Activated B cell treated with CpG ODN at 0.5 μM for 24 hours (primary cell): ENCODE data around the gene DLGAP1. TPM values are rescaled to one million over a fixed set of nuclear protein-coding genes. Genes with fewer than 3 reads are reported as not detected.

Experiments used
- ATAC-seq: fragments of 200-7000 bp; cut with Tn5 transposase; one replicate; pipeline ENCODE4 v1.10.0; 2021; ENCODE audit warnings: low read depth, mild to moderate bottlenecking, moderate library complexity
- CTCF ChIA-PET: fragments of 350-600 bp; sonication (Branson Sonifier 250); formaldehyde crosslinking; loops from one replicate; lab custom pipeline; 2021; ENCODE audit warnings: antibody characterized with exemption; lab: Charles Lee
- POLR2A ChIA-PET: fragments of 350-600 bp; sonication (Branson Sonifier 250); formaldehyde crosslinking; loops from one replicate; lab custom pipeline; 2021; ENCODE audit warnings: antibody characterized with exemption; lab: Charles Lee
- DNase-seq: peaks from one replicate; pipeline ENCODE4 v3.0.0; 2022
- H3K27ac Mint-ChIP-seq: one replicate; pipeline ENCODE4 v1.8.0; 2020; ENCODE audit warnings: mixed read lengths
- H3K27me3 Mint-ChIP-seq: one replicate; pipeline ENCODE4 v1.8.0; 2021; ENCODE audit warnings: mixed read lengths
- H3K36me3 Mint-ChIP-seq: one replicate; pipeline ENCODE4 v1.8.0; 2021; ENCODE audit warnings: low read depth, mixed read lengths
- H3K4me1 Mint-ChIP-seq: one replicate; pipeline ENCODE4 v1.8.0; 2021; ENCODE audit warnings: mixed read lengths
- H3K4me3 Mint-ChIP-seq: one replicate; pipeline ENCODE4 v1.8.0; 2020; ENCODE audit warnings: mild to moderate bottlenecking, mixed read lengths
- H3K9me3 Mint-ChIP-seq: one replicate; pipeline ENCODE4 v1.8.0; 2020; ENCODE audit warnings: mixed read lengths
- CTCF ChIP-seq: fragments of 200-600 bp; IDR thresholded peaks from one replicate; pipeline ENCODE4 v1.8.0; 2022; ENCODE audit warnings: antibody characterized with exemption, mild to moderate bottlenecking
- intact Hi-C: fragments of 100-400 bp; cut with micrococcal nuclease; formaldehyde crosslinking; loops from one replicate; pipeline ENCODE4 v1.15.1; 2024
- total RNA-seq: library from RNA; stranded (reverse); gene quantifications from 2 replicates; pipeline ENCODE4 v1.2.3, GENCODE V29; 2022

The DLGAP1 gene
- total RNA-seq, 1 donor from 2014 or later: 0.18 TPM

GRCh38 chr18:3821524-3821923 is 633.6 kb downstream of the DLGAP1 start:
- ChIA-PET CTCF (interaction anchor here (0.7 kb wide), 1 partner anchor 68 kb away, joined by 3 read pairs; no protein-coding TSS in a partner anchor), POLR2A (no interaction called here)
- H3K27ac Mint-ChIP-seq: no peak overlapping the region
- H3K4me1 Mint-ChIP-seq: no peaks in the 10 kb centered on the region
- intact Hi-C loops: no loop called here
- no peak overlapping the region for H3K4me3 Mint-ChIP-seq
- peaks cover 7% of the 10 kb centered on the region for H3K27me3 Mint-ChIP-seq
- TF ChIP-seq CTCF: no peak
- peaks cover 6% of the 10 kb centered on the region for H3K9me3 Mint-ChIP-seq
- ATAC-seq (no peak), DNase-seq (no peak)
- no peaks in the 10 kb centered on the region for H3K36me3 Mint-ChIP-seq

- ATAC-seq (no peak), DNase-seq (no peak)
- CTCF ChIA-PET: no interaction called here
- no peak overlapping the region for H3K27ac Mint-ChIP-seq
- H3K36me3 Mint-ChIP-seq: no peaks in the 10 kb centered on the region
- H3K4me3 Mint-ChIP-seq: no peak overlapping the region
- POLR2A ChIA-PET: no interaction called here
- H3K4me1 Mint-ChIP-seq: no peaks in the 10 kb centered on the region
- H3K9me3 Mint-ChIP-seq: no peaks in the 10 kb centered on the region
- no peak for TF ChIP-seq CTCF
- peaks cover 11% of the 10 kb centered on the region for H3K27me3 Mint-ChIP-seq
- intact Hi-C loops: no loop called here
Measured at GRCh38 chr18:3819961-3820360, 635.1 kb downstream of the DLGAP1 start.

- ATAC-seq (no peak), DNase-seq (no peak)
- intact Hi-C loops: no loop called here
- Mint-ChIP-seq H3K36me3 (no peaks in the 10 kb centered on the region), H3K4me1 (no peaks in the 10 kb centered on the region), H3K4me3 (no peak overlapping the region), H3K27me3 (peaks cover 11% of the 10 kb centered on the region), H3K27ac (no peak overlapping the region), H3K9me3 (no peaks in the 10 kb centered on the region)
- POLR2A ChIA-PET: no interaction called here
- CTCF ChIA-PET: no interaction called here
- TF ChIP-seq CTCF: no peak
Measured at GRCh38 chr18:3816610-3817363, 638.3 kb downstream of the DLGAP1 start.

- no peak for TF ChIP-seq CTCF
- Mint-ChIP-seq H3K36me3 (no peaks in the 10 kb centered on the region), H3K27ac (no peak overlapping the region), H3K9me3 (no peaks in the 10 kb centered on the region), H3K27me3 (peaks cover 11% of the 10 kb centered on the region), H3K4me3 (no peak overlapping the region), H3K4me1 (no peaks in the 10 kb centered on the region)
- ChIA-PET CTCF (no interaction called here), POLR2A (no interaction called here)
- no peak for ATAC-seq
- no peak for DNase-seq
- intact Hi-C loops: no loop called here
Measured at GRCh38 chr18:3815991-3816390, 639.1 kb downstream of the DLGAP1 start.

GRCh38 chr18:3814816-3815215 is 640.3 kb downstream of the DLGAP1 start:
- Mint-ChIP-seq H3K4me1 (no peaks in the 10 kb centered on the region), H3K4me3 (no peak overlapping the region), H3K36me3 (no peaks in the 10 kb centered on the region), H3K27me3 (peaks cover 8% of the 10 kb centered on the region), H3K27ac (no peak overlapping the region), H3K9me3 (no peaks in the 10 kb centered on the region)
- ChIA-PET CTCF (no interaction called here), POLR2A (no interaction called here)
- TF ChIP-seq CTCF: no peak
- no peak for ATAC-seq
- DNase-seq: no peak
- intact Hi-C loops: no loop called here
